AG04450 (cell line): ENCODE measurements around the gene RAB11FIP5. TPM values are rescaled to one million over a fixed set of nuclear protein-coding genes. Genes with fewer than 3 reads are reported as not detected.
"Not testable (repeated sequence)": the region's sequence is repeated elsewhere in the genome, so short reads cannot be mapped to it uniquely, and the experiment has no call there.

Experiments used
- CTCF ChIA-PET: fragments of 300-600, 350-600 bp; formaldehyde crosslinking; extraction: SDS; loops from one replicate; lab custom pipeline; 2022; ENCODE audit warnings: antibody characterized with exemption, inconsistent platforms; lab: Charles Lee
- POLR2A ChIA-PET: fragments of 350-600 bp; formaldehyde crosslinking; extraction: SDS; loops from one replicate; lab custom pipeline; 2021; ENCODE audit warnings: antibody characterized with exemption, inconsistent platforms; lab: Yijun Ruan, JAX
- DNase-seq: peaks from one replicate; pipeline ENCODE4 v3.0.0-alpha.2; 2011; ENCODE audit warnings: low read depth, low spot score
- H3K27ac ChIP-seq: one replicate; pipeline ENCODE4 v1.5.1; 2012; ENCODE audit warnings: low read depth, low read length, control low read depth
- H3K27me3 ChIP-seq: one replicate; pipeline ENCODE4 v1.6.0; 2012; ENCODE audit warnings: low read length; ENCODE audit not compliant: control insufficient read depth, insufficient read depth
- H3K4me3 ChIP-seq: 2 replicates; pipeline ENCODE4 v1.5.1; 2011; ENCODE audit warnings: mild to moderate bottlenecking, low read depth, low read length, control low read depth
- H3K9me3 ChIP-seq: 2 replicates; pipeline ENCODE4 v1.5.1; 2012; ENCODE audit warnings: low read length; ENCODE audit not compliant: control insufficient read depth, insufficient read depth
- CTCF ChIP-seq: IDR thresholded peaks from 2 replicates; pipeline ENCODE4 v1.5.1; 2011; ENCODE audit warnings: low read depth, low read length, control low read depth, inconsistent platforms
- polyA plus RNA-seq: library from polyadenylated mRNA; depleted of rRNA; stranded (reverse); fragments of >200 nt; gene quantifications from 2 replicates; pipeline ENCODE4 v1.2.3, GENCODE V29; 2011

The RAB11FIP5 gene
- polyA plus RNA-seq, 1 experiment, result 29.6 TPM

GRCh38 chr2:73128841-73129535 is 16.2 kb upstream of the RAB11FIP5 start:
- H3K27me3 ChIP-seq, result peaks cover 23% of the 10 kb centered on the region
- ChIA-PET CTCF (no interaction called here), POLR2A (no interaction called here)
- no peak overlapping the region for H3K27ac ChIP-seq
- no peaks in the 10 kb centered on the region; the same call in 1 of the 2 replicates for H3K9me3 ChIP-seq
- no peak for TF ChIP-seq CTCF
- no peak for DNase-seq
- no peak overlapping the region for H3K4me3 ChIP-seq

GRCh38 chr2:73122536-73122935 is 9.8 kb upstream of the RAB11FIP5 start:
- CTCF ChIA-PET, result no interaction called here
- DNase-seq, result no peak

GRCh38 chr2:73119611-73120239 is 7.0 kb upstream of the RAB11FIP5 start:
- H3K4me3 ChIP-seq, H3K9me3 ChIP-seq, DNase-seq, H3K27ac ChIP-seq, POLR2A ChIA-PET: not testable (repeated sequence)
- peaks cover 15% of the 10 kb centered on the region for H3K27me3 ChIP-seq
- CTCF ChIA-PET, result interaction anchor here (1.3 kb wide), 1 partner anchor 34 kb away, joined by 3 read pairs; no protein-coding TSS in a partner anchor

More at GRCh38 chr2:73122536-73122935, 9.8 kb upstream of the RAB11FIP5 start:
- Histone ChIP-seq H3K27me3 (peaks cover 17% of the 10 kb centered on the region), H3K27ac (no peak overlapping the region), H3K4me3 (no peak overlapping the region), H3K9me3 (no peaks in the 10 kb centered on the region; the same call in 1 of the 2 replicates)
- no peak for TF ChIP-seq CTCF
- POLR2A ChIA-PET, result no interaction called here

- Histone ChIP-seq H3K27ac (no peak overlapping the region), H3K4me3 (no peak overlapping the region), H3K9me3 (peaks cover 3% of the 10 kb centered on the region), H3K27me3 (peaks cover 2% of the 10 kb centered on the region)
- TF ChIP-seq CTCF, result no peak
- no peak for DNase-seq
- CTCF ChIA-PET, result interaction anchor here (1.7 to 1.8 kb wide), 2 partner anchors 32 to 39 kb away, joined by 5 to 6 read pairs; no protein-coding TSS in a partner anchor
- POLR2A ChIA-PET, result interaction anchor here (0.8 kb wide), 1 partner anchor 28 kb away, joined by 3 read pairs; no protein-coding TSS in a partner anchor
Measured at GRCh38 chr2:73117441-73117840, 4.7 kb upstream of the RAB11FIP5 start.

GRCh38 chr2:73116182-73116960 is 3.6 kb upstream of the RAB11FIP5 start:
- Histone ChIP-seq H3K9me3 (peaks cover 3% of the 10 kb centered on the region), H3K27ac (no peak overlapping the region), H3K27me3 (no peaks in the 10 kb centered on the region), H3K4me3 (no peak overlapping the region)
- DNase-seq, result no peak
- TF ChIP-seq CTCF, result no peak
- ChIA-PET POLR2A (interaction anchor here (0.8 kb wide), 1 partner anchor 27 kb away, joined by 3 read pairs; no protein-coding TSS in a partner anchor), CTCF (interaction anchor here (1.7 to 1.8 kb wide), 2 partner anchors 31 to 40 kb away, joined by 5 to 6 read pairs; no protein-coding TSS in a partner anchor)
